Activated naive CD8-positive, alpha-beta T cell treated with anti-CD3 and anti-CD28 coated beads, Interleukin-2, amount 50 U/mL, for 24 hours (primary cell): ENCODE results near the gene GJD3.
"Not testable (repeated sequence)": the region's sequence is repeated elsewhere in the genome, so short reads cannot be mapped to it uniquely, and the experiment has no call there.

ENCODE experiments used
- ATAC-seq: fragments of 150-1000 bp; cut with Tn5 transposase; one replicate; pipeline ENCODE4 v1.10.0; 2021
- DNase-seq: peaks from one replicate; pipeline ENCODE4 v3.0.0; 2021
- H3K27ac Mint-ChIP-seq: one replicate; pipeline ENCODE4 v1.8.0; 2021; ENCODE audit warnings: mild to moderate bottlenecking, mixed read lengths
- H3K27me3 Mint-ChIP-seq: one replicate; pipeline ENCODE4 v1.8.0; 2021; ENCODE audit warnings: mixed read lengths
- H3K36me3 Mint-ChIP-seq: one replicate; pipeline ENCODE4 v1.8.0; 2021; ENCODE audit warnings: low read depth, mixed read lengths
- H3K4me1 Mint-ChIP-seq: one replicate; pipeline ENCODE4 v1.8.0; 2021; ENCODE audit warnings: mixed read lengths
- H3K4me3 Mint-ChIP-seq: one replicate; pipeline ENCODE4 v1.8.0; 2021; ENCODE audit warnings: mild to moderate bottlenecking, moderate library complexity, mixed read lengths
- H3K9me3 Mint-ChIP-seq: one replicate; pipeline ENCODE4 v1.8.0; 2021; ENCODE audit warnings: mixed read lengths

GJD3 gene

GRCh38 chr17:40375786-40376185, 11.2 kb upstream of the GJD3 start:
- not testable (repeated sequence) for H3K27ac Mint-ChIP-seq, H3K27me3 Mint-ChIP-seq, ATAC-seq, H3K36me3 Mint-ChIP-seq, H3K9me3 Mint-ChIP-seq, H3K4me3 Mint-ChIP-seq, DNase-seq
- H3K4me1 Mint-ChIP-seq, result peaks cover 44% of the 10 kb centered on the region

- Mint-ChIP-seq H3K27me3 (peaks cover 3% of the 10 kb centered on the region), H3K9me3 (no peaks in the 10 kb centered on the region), H3K4me3 (no peak overlapping the region), H3K36me3 (no peaks in the 10 kb centered on the region), H3K27ac (no peak overlapping the region), H3K4me1 (peaks cover 44% of the 10 kb centered on the region)
- DNase-seq (no peak), ATAC-seq (no peak)
These were observed 10.4 kb upstream of the GJD3 start for GRCh38 chr17:40374821-40375498.

- no peak for DNase-seq
- ATAC-seq, result no peak
These were observed 9.5 kb upstream of the GJD3 start for GRCh38 chr17:40373999-40374398.

GRCh38 chr17:40373324-40373723, 8.8 kb upstream of the GJD3 start:
- Mint-ChIP-seq H3K27me3 (peaks cover 3% of the 10 kb centered on the region), H3K4me3 (no peak overlapping the region), H3K36me3 (no peaks in the 10 kb centered on the region), H3K27ac (peak overlapping the region; percentile 72), H3K9me3 (no peaks in the 10 kb centered on the region), H3K4me1 (peaks cover 44% of the 10 kb centered on the region)
- ATAC-seq (peak; percentile 86), DNase-seq (no peak)

More at GRCh38 chr17:40373999-40374398, 9.5 kb upstream of the GJD3 start:
- Mint-ChIP-seq H3K4me3 (no peak overlapping the region), H3K27me3 (peaks cover 3% of the 10 kb centered on the region), H3K27ac (peak overlapping the region; percentile 72), H3K9me3 (no peaks in the 10 kb centered on the region), H3K4me1 (peaks cover 44% of the 10 kb centered on the region), H3K36me3 (no peaks in the 10 kb centered on the region)

- not testable (repeated sequence) for H3K36me3 Mint-ChIP-seq, H3K4me3 Mint-ChIP-seq, ATAC-seq, H3K27me3 Mint-ChIP-seq, H3K9me3 Mint-ChIP-seq, DNase-seq
- Mint-ChIP-seq H3K4me1 (peaks cover 44% of the 10 kb centered on the region), H3K27ac (peak overlapping the region; percentile 72)
These were observed 8.1 kb upstream of the GJD3 start for GRCh38 chr17:40372644-40373043.

- Mint-ChIP-seq H3K9me3 (no peaks in the 10 kb centered on the region), H3K36me3 (no peaks in the 10 kb centered on the region), H3K27me3 (peaks cover 3% of the 10 kb centered on the region), H3K27ac (no peak overlapping the region), H3K4me1 (peaks cover 42% of the 10 kb centered on the region), H3K4me3 (no peak overlapping the region)
- ATAC-seq (no peak), DNase-seq (no peak)
These were observed 7.5 kb upstream of the GJD3 start for GRCh38 chr17:40372031-40372430.

- no peaks in the 10 kb centered on the region for H3K36me3 Mint-ChIP-seq
- H3K4me1 Mint-ChIP-seq, result peaks cover 35% of the 10 kb centered on the region
- H3K27me3 Mint-ChIP-seq, result no peaks in the 10 kb centered on the region
- H3K9me3 Mint-ChIP-seq, result no peaks in the 10 kb centered on the region
- no peak overlapping the region for H3K4me3 Mint-ChIP-seq
- DNase-seq (no peak), ATAC-seq (peak; percentile 47)
- H3K27ac Mint-ChIP-seq, result no peak overlapping the region
These were observed 6.9 kb upstream of the GJD3 start for GRCh38 chr17:40371261-40371929.

- no peaks in the 10 kb centered on the region for H3K9me3 Mint-ChIP-seq
- no peaks in the 10 kb centered on the region for H3K36me3 Mint-ChIP-seq
- H3K27ac Mint-ChIP-seq, result no peak overlapping the region
- H3K4me1 Mint-ChIP-seq, result peaks cover 34% of the 10 kb centered on the region
- H3K4me3 Mint-ChIP-seq, result no peak overlapping the region
- no peaks in the 10 kb centered on the region for H3K27me3 Mint-ChIP-seq
- ATAC-seq (no peak), DNase-seq (no peak)
These were observed 5.4 kb upstream of the GJD3 start for GRCh38 chr17:40369923-40370322.

- not testable (repeated sequence) for ATAC-seq, H3K27ac Mint-ChIP-seq, H3K9me3 Mint-ChIP-seq, DNase-seq, H3K36me3 Mint-ChIP-seq, H3K27me3 Mint-ChIP-seq, H3K4me3 Mint-ChIP-seq
- H3K4me1 Mint-ChIP-seq, result peaks cover 14% of the 10 kb centered on the region
These were observed 3.2 kb upstream of the GJD3 start for GRCh38 chr17:40367728-40368127.

- H3K4me3 Mint-ChIP-seq, result no peak overlapping the region
- no peak overlapping the region for H3K27ac Mint-ChIP-seq
- H3K27me3 Mint-ChIP-seq, result peaks cover 9% of the 10 kb centered on the region
- DNase-seq (no peak), ATAC-seq (no peak)
- peaks cover 11% of the 10 kb centered on the region for H3K4me1 Mint-ChIP-seq
- no peaks in the 10 kb centered on the region for H3K36me3 Mint-ChIP-seq
- no peaks in the 10 kb centered on the region for H3K9me3 Mint-ChIP-seq
These were observed 2.5 kb upstream of the GJD3 start for GRCh38 chr17:40366861-40367518.

GRCh38 chr17:40366076-40366860, 1.7 kb upstream of the GJD3 start:
- Mint-ChIP-seq H3K27ac (no peak overlapping the region), H3K36me3 (no peaks in the 10 kb centered on the region), H3K9me3 (no peaks in the 10 kb centered on the region), H3K4me1 (peaks cover 12% of the 10 kb centered on the region), H3K27me3 (peaks cover 14% of the 10 kb centered on the region), H3K4me3 (no peak overlapping the region)
- DNase-seq (no peak), ATAC-seq (no peak)

GRCh38 chr17:40364906-40365305, 369 bp upstream of the GJD3 start:
- Mint-ChIP-seq H3K4me3 (no peak overlapping the region), H3K36me3 (no peaks in the 10 kb centered on the region), H3K9me3 (no peaks in the 10 kb centered on the region), H3K27ac (no peak overlapping the region), H3K4me1 (peaks cover 12% of the 10 kb centered on the region), H3K27me3 (peaks cover 19% of the 10 kb centered on the region)
- ATAC-seq, result no peak
- DNase-seq, result no peak

GRCh38 chr17:40363111-40363827, 1.3 kb downstream of the GJD3 start:
- H3K4me3 Mint-ChIP-seq, result peak overlapping the region; percentile 70
- DNase-seq (peak; percentile 37), ATAC-seq (peak; percentile 26)
- H3K36me3 Mint-ChIP-seq, result no peaks in the 10 kb centered on the region
- H3K4me1 Mint-ChIP-seq, result peaks cover 16% of the 10 kb centered on the region
- H3K9me3 Mint-ChIP-seq, result no peaks in the 10 kb centered on the region
- no peak overlapping the region for H3K27ac Mint-ChIP-seq
- H3K27me3 Mint-ChIP-seq, result peaks cover 19% of the 10 kb centered on the region

GRCh38 chr17:40362696-40363110, 1.8 kb downstream of the GJD3 start:
- no peak overlapping the region for H3K27ac Mint-ChIP-seq
- peak overlapping the region; percentile 66 for H3K4me3 Mint-ChIP-seq
- DNase-seq, result peak; percentile 90

More at GRCh38 chr17:40362696-40363110, 1.8 kb downstream of the GJD3 start:
- ATAC-seq, result peak; percentile 87
- Mint-ChIP-seq H3K36me3 (no peaks in the 10 kb centered on the region), H3K4me1 (peaks cover 18% of the 10 kb centered on the region), H3K27me3 (peaks cover 19% of the 10 kb centered on the region), H3K9me3 (no peaks in the 10 kb centered on the region)
